NCI-H345 (cell line): ENCODE measurements around the gene CTRB2.
A peak's percentile ranks its signal among the peaks of the same experiment; 100 is the strongest.
"Not testable (repeated sequence)": the region's sequence is repeated elsewhere in the genome, so short reads cannot be mapped to it uniquely, and the experiment has no call there.

Source experiments
- DNase-seq: peaks from one replicate; lab custom pipeline; 2025; lab: John Stamatoyannopoulos, UW

CTRB2 gene

DNA sequence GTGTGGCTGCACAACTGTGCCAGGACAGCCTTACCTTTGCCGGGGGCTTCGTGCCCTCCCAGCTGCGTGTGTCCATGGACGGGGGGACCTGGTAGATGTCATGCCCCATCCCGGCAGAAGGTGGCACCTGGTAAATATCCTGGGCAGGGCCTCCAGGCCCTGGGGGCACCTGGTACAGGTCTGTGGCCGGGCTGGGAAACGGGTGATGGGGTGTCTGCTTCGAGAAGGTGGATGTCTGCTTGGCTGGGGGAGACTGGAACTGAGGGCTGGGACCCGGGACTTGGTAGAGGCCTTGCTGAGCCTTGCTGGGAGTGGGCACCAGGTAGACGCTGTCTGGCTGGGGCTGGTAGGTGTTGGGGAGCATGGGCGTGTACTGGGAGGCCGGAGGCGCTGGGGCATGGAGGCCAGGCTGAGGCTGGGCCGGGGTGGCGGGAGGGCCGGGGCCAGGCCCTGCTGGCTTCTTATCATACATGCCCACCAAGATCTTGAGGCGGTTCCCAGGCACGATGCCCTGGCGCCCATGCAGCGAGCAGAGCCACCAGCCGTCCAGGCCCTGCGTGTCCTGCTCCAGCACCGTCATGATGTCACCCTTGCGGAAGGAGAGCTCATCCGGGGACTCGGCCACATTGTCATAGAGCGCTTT, 35.6 kb upstream of the CTRB2 start:
- not testable (repeated sequence) for DNase-seq

DNA sequence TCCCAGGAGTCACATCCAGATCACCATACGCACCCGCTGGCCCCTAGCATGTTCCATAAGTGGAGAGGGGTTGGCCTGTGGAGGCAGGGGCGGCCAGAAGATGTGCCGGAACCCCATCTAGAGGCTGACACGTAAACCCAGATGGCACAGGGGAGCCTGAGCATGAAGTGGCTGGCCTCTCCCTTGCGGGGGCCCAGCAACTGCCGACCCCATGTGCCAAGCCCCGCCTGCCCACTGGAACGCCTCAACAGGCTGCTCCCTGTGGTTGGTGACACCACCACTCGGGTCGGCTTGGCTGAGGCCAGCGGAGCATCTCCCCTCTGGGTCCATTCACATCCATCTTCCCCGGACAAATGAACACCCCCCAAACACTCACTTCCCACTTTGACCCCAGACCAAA, 35.0 kb upstream of the CTRB2 start:
- DNase-seq: no peak

DNA sequence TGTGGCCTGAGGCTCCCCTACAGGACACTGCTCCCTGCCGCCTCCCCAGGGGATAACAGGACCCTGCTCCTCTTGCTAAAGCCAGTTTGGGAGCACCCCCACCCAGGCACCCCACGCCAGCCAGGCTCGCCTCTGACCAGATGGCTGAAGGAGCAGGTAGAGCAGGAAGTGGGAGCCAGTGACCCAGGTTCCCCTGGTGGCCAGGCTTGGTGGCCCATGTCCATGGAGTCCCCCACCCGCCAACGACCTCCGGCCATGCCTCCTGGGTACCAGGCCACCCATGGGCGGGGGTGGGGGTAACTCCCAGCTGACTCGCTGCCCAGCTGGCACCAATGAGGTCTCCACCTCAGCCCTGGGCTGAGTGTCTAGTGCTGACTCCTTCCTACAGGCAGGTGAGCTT, 34.5 kb upstream of the CTRB2 start:
- DNase-seq: no peak

DNA sequence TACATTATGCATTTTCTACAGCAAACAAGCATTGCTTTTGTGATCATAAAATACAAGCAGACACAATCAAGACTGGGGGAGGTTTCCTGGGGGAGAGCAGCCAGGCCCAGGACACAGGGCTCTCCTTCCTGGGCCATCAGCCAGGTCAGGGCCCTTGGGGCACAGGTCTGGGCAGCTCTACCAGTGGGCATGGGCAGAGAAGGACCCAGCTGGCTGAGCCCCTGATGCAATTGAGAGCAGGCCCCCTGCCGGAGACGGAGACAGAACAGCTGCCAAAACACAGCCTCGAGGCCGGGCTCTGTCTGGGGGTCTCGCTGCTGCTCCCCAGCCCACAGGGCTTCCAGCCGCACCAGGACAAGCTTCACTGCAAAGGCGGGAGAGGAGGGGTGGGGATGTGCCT, 33.7 kb upstream of the CTRB2 start:
- not testable (repeated sequence) for DNase-seq

DNA sequence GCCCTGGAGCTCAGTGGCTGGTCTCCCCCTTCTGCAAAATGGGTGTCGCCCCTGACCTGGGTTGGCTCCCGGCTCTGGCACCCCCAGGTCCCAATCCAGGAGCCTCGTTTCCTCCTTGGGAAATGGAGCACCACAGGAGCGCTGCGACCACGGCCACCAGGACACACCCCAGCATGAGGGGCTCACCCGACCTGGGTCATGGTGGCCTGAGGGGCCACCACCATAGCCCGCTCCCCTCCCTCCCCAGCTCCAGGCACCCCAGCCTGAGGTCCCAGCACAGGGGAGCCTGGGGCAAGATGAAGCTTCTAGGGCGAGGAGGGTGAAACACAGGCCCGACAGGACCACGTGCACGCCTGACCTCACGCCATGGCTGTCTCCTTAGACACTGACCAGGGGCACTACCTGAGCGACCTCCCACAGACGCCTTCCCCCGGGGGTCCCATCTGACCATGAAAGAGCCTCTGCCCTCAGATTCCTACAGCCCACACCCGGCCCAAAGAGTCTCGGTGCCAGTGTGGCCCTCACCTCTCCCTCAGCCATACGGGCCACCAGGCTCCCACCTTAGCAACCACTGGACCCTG, 32.7 kb upstream of the CTRB2 start:
- DNase-seq: no peak

DNA sequence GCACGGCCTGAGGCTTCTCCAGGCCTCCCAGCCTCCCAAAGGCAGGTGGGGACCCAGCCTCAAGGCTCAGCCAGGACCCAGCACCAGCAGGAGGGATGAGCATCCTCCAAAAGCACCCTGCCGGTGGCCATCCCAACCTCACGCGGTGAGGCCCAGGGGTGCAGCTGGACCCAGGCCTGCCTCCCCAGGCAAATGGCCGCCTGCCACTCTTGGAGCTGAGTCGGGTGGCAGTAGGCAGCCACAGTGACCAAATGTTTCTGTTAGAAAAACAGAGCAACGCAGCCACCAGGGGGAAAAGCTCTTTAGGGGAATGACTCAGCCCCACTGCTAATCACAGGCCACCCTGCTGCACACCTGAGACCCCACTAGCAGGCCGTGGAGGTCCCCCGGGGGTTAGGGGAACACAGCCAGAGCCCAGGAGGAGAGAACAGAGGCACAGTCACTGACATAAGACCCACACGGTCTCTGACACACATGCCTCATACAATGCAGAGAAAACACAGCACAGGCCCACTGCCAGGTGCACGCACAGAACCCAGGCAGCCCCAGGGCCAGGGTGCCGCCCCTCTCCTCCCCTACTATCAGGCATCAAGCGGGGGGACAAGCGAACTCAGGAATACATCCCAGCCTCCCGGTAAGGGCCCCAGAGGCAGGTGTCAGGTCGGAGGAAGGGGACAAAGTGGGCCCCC, 32.0 kb upstream of the CTRB2 start:
- DNase-seq: no peak

DNA sequence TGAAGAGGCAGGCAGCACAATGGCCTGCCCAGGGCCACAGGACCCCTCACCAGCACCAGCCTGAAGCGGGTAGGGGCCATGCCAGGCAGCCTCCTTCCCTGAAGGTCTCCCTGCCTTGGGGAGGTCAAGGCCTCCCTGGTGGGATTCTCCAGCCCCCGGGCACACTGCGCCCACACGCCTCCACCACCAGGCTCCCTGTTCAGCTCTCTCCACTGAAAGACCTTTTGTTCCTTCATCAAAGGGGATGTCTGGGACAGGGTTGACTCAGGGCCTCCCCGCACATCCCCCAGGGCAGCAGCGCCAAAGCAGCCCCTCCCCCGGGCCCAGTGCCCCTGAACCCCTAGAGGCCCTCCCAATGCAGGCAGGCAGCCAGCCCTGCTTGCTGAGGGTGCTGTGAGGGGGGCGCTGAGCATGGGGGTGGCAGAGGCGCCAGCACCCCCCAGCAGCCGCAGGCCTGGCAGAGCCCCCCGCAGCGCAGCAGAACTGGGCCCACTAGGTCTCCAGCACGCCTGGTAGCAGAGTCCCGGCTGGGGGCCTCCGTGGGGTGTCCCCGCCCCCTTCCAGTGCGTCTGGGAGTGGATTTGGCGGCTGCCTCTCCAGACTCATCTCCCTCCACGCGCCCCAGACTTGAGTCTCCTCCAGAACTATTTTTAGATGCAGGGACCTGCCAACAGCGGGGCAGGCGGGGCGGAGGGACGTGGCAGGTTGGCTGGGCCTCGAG, 31.3 kb upstream of the CTRB2 start:
- DNase-seq: peak; percentile 10

DNA sequence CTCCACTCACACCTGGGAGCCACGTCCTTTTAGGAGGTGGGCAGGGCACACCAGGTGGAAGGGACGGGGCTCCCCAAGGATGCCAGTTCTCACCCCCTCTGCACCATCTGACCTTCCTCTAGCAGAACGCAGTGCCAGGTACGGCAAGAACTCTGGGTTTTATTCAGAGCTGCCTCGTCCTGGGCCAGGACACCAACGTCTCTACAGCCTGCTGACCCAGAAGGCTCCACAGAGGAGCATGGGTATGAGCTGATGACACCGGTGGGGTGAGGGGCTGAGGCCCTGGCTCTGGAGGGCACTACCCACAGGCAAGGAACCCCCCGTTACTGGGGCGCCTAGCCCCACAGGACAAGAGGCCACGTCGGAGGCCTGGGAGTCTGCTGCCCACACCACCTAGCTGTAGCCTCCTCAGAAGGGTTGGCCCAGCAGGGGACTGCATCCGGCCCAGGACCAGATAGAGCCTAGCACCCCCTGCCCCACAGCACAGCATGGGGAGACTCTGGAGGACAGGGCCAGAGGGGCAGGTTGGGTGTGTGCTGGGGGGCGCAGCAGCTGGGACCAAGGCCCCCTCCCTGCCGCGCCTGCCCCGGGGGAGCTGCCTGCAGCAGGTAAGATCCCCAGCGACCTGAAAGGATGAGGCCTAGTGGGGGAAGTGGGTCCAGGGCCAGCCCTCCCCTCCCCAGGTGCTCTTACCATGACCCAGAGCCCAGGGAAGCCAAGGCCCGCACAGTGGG, 30.6 kb upstream of the CTRB2 start:
- DNase-seq: no peak

DNA sequence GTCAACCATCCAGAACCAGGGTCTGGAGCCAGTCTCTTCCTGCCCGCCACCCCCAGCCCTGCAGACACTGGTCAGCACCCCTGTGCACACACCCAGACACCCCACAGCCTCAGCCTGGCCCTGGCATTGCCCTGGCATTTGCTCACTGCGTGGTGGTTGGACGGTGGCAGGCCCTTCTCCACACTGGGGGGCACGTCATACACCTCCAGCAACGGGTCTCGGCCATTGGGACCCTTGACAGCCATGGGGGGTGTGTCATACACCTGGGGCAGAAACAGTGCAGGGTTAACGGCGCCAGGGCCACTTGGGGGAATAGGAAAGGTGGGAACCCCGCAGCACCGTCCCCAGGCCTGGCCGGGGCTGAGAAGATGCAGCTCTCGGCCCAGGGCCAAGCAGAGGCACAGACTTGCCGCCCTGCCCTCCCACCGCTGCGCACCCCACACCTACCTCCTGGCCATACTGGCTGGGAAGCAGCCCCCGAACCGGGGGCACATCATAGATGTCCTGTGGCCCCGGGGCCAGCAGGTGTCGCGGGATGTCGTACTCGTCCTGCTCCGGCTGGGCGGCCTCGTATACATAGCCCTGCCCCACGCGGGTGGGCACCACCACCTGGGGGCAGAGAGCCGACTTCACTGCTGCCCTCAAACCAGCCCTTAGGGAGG, 29.9 kb upstream of the CTRB2 start:
- DNase-seq: no peak

DNA sequence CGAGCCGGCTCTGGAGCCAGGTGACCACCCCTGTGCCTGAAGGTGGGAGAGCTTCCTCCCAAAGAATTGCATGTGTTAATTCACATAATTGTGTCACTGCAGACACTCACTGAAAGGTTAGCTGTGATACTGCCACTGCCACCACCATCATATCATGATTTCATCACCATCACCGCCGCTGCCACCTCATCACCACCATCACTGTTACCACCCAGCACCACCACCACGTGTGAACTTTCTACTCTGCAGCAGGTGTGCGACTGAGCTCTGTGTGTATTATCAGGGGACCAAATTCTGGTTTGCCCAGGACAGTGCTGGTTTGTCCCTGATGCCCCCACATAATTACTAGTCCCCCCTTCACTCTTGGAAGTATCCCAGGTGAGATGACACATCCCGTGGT, 29.3 kb upstream of the CTRB2 start:
- DNase-seq: no peak

DNA sequence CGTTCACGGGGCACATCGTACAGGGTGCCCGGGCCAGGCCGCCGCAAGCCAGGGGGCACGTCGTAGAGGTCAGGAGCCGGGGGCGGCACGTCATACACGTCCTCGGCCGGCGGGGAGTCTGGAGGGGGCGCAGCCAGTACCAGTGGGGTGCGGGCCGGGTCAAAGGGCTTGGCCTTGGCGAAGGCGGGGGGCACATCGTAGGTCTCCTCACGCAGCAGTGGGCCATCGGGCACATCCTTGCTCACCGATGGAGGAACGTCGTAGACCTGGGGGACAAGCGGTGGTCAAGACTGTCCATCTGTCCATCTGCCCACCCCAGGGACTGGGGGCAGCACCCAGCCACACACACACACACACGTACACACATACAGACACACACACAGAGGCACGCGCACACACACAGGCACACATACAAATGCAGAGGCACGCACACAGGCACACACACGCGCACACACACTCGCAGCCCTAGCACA, 28.8 kb upstream of the CTRB2 start:
- no peak for DNase-seq

DNA sequence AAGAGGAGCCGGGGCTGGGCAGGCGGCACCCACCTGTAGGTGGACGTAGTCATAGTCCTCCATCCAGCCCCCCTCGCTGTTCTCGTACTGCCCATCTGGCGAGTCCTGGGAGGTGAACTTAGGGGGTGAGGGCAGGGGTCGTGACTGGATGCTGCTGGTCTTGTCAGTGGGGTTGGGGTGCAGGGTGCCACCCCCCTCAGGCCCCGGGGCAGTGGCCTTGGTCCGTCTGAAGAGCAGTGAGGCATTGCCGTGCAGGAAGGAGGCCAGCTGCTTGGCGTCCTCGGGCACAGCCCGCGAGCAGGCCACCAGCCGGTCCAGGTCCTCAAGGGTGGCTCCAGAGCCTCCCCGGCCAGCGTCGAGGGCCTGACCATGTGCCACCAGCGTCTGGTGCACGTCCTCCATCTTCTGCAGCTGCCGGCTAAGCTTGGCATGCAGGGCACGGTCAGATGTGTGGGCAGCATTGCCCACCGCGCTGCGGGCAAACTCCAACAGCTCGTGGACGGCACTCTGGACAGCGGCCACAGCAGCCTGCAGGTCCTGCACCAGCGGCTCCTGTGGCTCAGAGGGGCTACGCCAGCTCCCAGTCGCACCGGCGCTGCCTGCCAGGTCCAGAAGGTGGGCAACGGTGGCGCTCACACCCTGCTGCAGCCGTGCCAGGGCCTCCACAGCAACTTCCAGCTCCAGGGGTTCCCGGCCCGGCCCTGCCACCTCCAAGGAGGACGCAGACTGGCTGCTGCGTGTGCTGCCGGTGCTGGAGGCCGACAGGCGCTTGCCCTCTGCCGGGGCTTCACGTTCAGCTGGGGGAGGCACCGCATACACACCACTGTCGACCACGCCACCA, 28.1 kb upstream of the CTRB2 start:
- DNase-seq: no peak

DNA sequence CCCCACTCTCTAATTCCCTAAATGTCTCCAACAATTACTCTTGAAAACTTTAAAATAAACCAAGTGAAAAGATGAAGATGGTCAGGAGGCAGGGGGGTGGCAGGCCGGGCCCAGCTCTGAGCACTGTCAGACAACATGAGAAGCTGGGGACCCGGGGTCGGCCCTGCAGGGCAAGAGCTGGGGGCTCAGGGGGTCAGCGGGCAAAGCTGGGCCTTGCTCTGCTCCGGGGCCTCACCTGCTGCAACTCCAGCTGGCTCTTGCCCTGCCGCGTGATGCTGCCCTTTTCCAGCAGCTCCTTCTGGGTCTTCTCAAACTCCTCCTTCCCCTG, 26.6 kb upstream of the CTRB2 start:
- no peak for DNase-seq

DNA sequence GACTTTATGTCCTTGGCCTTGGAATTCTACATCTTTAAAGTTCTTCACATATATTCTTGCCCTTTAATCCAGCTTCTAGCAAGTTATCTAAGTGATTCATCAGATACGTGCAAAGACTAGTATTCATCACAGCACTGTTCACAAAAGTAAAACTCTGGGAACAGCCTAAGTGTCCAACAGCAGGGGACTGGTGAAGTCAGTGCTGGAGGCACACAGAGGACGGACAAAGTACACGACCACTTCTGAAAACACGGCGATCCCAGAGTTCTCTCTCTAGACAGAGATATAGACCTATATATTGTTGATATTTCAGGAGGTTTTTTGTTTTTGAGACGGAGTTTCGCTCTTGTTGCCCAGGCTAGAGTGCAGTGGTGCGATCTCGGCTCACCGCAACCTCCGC, 24.6 kb upstream of the CTRB2 start:
- DNase-seq: no peak

DNA sequence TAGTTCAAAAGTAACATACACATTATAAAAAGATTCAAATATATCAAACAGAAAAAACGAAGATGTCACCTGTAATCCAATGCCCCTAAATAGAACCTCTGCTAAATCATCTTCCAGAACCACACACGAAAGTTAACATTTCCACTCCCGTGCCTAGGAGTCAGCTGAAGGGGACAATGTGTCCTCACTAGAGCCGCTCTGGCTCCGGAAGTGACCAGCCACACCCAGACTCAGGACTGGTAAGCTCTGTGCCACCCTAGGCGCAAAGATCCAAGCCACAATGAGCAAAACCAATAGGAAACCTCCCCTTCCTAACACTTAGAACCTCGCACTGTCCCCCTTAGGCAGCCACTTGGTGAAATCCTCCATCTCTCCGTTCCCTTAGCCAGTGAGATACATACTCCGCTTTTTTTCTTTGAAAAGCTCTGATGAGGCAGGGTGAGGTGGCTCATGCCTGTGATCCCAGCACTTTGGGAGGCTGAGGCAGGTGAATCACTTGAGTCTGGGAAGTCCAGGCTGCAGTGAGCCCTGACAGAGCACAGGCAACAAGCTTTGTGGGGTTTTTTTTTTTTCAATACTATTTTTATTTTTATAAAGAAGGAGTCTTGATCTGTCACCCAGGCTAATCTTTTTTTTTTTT, 23.6 kb upstream of the CTRB2 start:
- no peak for DNase-seq

DNA sequence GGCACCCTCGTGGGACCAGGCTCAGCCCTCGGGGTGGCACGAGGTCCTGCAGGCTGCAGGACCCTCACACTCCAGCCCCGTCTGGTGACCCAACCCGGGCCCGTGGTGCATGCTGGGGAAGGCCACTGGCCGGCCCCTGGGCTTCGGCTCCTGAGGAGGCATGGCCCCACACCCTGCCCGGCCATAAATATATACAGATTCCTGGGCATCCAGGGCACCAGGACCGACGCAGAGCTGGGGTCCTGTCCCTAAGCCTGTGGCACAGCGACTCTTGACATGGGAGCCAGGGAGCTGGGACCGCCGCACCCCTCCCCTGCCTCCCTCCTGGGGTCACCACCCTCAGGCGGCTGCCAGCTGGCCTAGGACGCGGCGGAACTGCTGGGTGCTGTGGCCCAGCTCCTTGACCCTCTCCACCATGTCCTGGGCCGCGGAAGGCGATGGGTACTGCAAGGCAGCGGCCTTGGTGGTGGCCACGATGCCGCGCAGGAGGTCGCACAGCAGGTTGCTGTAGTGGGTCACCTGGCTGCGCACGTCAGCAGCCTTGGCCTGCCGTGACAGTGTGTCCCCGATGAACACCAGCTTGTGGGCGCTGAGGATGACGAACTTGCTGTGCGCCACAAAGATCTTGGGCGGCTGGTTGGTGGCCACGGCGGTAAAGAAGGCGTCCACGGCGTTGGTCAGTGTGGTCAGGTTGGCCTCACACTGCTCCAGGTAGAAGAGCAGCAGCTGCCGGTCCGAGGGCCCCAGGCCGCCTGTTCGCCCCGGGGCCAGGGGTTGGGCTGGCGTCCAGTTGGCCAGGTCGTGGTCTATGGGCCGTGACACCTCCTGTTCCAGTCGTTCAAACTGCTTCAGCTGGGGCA, 22.4 kb upstream of the CTRB2 start:
- no peak for DNase-seq

DNA sequence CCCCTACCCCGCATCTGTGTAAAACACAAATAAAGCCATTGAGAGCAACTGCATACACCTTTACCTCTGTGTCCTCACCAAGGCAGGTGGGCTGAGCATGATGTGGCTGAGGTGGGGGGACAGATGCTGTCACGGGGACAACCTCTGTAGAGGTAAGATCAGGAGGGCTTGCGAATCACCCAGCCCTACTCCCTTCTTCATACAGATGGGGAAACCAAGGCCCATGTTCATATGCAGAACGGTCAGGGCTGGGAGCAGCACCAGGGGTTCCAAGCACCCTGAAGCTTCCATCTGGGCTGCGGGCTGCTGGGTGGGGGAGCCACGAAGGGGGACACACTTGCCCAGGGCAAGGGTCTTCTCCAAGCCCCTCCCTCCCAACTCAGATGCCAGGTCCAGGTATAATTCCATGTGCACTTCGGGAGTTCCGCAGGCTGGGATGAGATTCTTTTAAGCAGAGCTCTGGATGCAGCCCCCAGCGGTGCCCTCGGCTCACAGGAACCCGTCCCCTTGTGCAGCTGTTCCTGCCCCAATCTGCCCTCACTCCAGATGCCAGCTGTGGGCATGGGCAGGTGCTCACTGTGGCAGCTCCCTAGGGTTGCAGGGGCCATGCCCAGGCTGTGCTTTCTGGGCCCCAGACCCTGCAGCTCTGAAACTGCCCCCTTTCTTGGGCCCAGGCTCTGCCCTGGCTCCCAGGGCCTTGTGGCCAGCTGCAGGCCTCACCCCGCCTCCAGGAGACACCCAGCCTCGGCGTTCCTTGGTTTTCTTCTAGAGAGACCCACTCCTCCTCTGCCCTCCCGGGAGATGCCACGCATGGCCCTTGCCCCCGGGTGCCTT, 21.4 kb upstream of the CTRB2 start:
- DNase-seq: no peak

DNA sequence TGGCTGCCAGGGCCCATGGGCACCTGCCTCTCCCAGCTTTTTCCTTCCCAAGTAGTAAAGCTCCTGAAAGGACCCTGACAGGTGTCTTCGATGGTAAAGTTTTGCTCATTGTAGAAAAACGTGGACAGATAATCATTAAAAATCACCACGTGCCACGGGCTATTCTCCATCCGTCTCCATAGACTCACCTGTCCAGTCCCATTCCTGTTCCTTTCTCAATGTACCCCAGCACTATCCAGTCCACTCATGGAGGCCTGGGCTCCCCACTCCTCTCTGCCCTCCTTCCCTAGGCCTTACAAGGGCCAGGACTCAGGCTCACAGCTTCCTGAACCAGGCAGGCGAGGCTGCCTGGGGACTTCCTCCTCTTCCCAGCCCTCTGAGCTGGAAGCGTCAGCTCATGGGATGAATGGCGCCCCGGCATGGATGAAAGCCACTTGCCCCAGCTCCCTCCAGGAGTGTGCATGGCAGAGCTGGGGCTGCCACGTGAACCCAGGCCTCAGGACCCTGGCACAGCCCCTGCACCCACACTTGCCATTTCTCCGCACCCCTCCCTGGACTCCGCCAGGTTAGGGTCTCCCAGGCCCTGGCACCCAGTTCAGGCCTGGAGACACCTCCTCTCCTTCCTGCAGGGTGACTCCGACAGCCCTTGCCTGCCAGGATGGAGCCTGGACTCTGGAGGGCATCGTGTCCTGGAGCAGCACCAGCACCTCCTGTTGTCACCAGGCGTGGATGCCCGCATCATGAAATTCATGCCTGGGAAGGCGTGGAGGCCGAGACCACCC, 20.6 kb upstream of the CTRB2 start:
- no peak for DNase-seq
